ENCODE data around the gene DIPK1B.

GRCh38 chr9:136723362-136723976 is 11.1 kb downstream of the DIPK1B start:
- no peak for TF ChIP-seq POLR2A (IDR thresholded peaks at IDR 0.05)
- no peak for TF ChIP-seq CTCF (IDR thresholded peaks at IDR 0.05)
- TF ChIP-seq EP300 (IDR thresholded peaks at IDR 0.05): no peak
